Muscle layer of duodenum (tissue), 2 donors: Measurements from ENCODE around the gene PTPRJ.

Source experiments
- H3K27ac ChIP-seq: one replicate; pipeline ENCODE4 v1.7.0; 2013; ENCODE audit warnings: mild to moderate bottlenecking, low read length
- H3K27me3 ChIP-seq: one replicate; pipeline ENCODE4 v1.7.0; 2013; ENCODE audit warnings: low read depth, mild to moderate bottlenecking, control low read depth, low read length
- H3K36me3 ChIP-seq, 2 donors: one replicate each; pipeline ENCODE4 v1.7.0; 2013; ENCODE audit warnings: low read length in 2 of 2, control low read depth in 1 of 2, mild to moderate bottlenecking in 1 of 2; ENCODE audit not compliant: insufficient read depth in 2 of 2, control insufficient read depth in 1 of 2
- H3K4me1 ChIP-seq, 2 donors: one replicate each; pipeline ENCODE4 v1.7.0; 2013; ENCODE audit warnings: low read length in 2 of 2, mild to moderate bottlenecking in 2 of 2, control low read depth in 1 of 2, moderate library complexity in 1 of 2; ENCODE audit not compliant: insufficient read depth in 2 of 2, control insufficient read depth in 1 of 2
- H3K4me3 ChIP-seq, 2 donors: one replicate each; pipeline ENCODE4 v1.7.0; 2013; ENCODE audit warnings: low read length in 2 of 2, low read depth in 1 of 2, mild to moderate bottlenecking in 1 of 2
- H3K9me3 ChIP-seq, 2 donors: one replicate each; pipeline ENCODE4 v1.7.0; 2013; ENCODE audit warnings: low read length in 2 of 2, control low read depth in 1 of 2, mild to moderate bottlenecking in 1 of 2; ENCODE audit not compliant: control insufficient read depth in 1 of 2
- donor health status: healthy.

PTPRJ gene

DNA sequence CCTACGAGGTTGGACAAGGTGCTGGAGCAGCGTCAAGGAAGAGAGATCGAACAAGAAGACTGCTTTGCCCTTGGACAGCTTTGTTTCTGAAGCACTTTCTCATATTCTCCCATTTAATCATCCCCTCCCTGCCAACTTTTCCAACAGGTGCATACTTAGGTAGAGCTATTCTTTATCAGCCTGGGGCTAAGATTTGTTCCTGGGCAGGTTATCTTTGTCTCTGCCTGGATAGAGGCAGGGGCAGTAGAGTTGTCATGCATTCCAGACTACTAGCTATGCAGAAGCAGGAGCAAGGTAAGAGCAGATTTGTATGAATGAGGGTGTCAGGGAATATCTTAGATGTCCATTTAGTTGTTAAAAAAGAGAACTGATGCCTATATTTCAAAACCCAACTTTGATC, 82.3 kb downstream of the PTPRJ start:
- peaks cover 4 to 30% of the 10 kb centered on the region in 2 donors for H3K4me1 ChIP-seq
- no peaks in the 10 kb centered on the region for H3K27me3 ChIP-seq
- no peak overlapping the region for H3K4me3 ChIP-seq
- no peaks in the 10 kb centered on the region for H3K36me3 ChIP-seq
- H3K27ac ChIP-seq, result no peak overlapping the region
- H3K9me3 ChIP-seq, result no peaks in the 10 kb centered on the region

DNA sequence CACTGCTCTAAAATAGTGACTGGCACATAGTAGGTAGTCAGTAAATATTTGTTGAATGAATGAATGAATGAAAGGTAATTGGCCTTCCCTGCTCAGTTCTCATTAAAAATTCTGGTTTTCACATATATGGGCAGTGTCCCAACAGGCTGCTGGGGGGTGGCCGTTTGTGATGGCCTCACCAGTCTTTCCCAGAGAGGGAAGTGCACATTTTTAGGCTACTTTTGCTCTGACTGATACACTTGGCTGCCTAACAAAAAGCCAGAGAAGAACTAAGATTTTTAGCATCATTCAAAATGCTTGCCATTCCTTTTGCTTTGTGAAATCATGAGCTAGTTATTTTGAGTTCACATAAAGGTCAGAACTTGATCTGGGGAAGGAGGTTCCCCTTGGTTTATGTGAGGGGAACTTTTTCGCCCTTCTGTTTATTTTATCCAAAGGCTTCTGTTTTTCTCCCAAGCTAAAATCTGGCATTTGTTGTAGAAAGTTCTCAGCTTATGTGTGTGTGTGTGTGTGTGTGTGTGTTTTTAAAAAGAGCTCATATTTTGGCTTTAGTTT, 83.1 kb downstream of the PTPRJ start:
- Histone ChIP-seq H3K27me3 (no peaks in the 10 kb centered on the region), H3K36me3 (no peaks in the 10 kb centered on the region), H3K4me1 (peaks cover 7 to 34% of the 10 kb centered on the region in 2 donors), H3K4me3 (no peak overlapping the region), H3K27ac (peak overlapping the region; percentile 77), H3K9me3 (no peaks in the 10 kb centered on the region)

DNA sequence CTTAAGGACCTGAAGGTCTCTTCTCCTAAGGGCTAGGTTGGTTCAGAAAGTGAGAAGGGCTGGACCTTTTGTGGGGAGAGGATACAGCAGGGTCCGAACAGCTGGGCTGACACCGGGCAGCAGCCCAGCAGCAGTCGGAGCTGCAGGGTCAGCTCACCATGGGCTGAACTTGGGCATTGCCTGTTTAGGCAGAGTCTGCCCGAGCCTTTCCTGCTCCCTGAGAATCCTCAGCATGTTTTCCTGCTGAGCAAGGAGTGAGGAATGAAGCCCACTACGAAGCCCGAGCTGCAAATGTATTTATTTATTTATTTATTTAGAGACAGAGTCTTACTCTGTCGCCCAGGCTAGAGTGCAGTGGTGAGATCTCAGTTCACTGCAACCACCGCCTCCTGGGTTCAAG, 83.9 kb downstream of the PTPRJ start:
- Histone ChIP-seq H3K36me3 (no peaks in the 10 kb centered on the region), H3K9me3 (no peaks in the 10 kb centered on the region), H3K27me3 (no peaks in the 10 kb centered on the region), H3K4me3 (no peak overlapping the region), H3K27ac (peak overlapping the region; percentile 77), H3K4me1 (peaks cover 7 to 33% of the 10 kb centered on the region in 2 donors)

DNA sequence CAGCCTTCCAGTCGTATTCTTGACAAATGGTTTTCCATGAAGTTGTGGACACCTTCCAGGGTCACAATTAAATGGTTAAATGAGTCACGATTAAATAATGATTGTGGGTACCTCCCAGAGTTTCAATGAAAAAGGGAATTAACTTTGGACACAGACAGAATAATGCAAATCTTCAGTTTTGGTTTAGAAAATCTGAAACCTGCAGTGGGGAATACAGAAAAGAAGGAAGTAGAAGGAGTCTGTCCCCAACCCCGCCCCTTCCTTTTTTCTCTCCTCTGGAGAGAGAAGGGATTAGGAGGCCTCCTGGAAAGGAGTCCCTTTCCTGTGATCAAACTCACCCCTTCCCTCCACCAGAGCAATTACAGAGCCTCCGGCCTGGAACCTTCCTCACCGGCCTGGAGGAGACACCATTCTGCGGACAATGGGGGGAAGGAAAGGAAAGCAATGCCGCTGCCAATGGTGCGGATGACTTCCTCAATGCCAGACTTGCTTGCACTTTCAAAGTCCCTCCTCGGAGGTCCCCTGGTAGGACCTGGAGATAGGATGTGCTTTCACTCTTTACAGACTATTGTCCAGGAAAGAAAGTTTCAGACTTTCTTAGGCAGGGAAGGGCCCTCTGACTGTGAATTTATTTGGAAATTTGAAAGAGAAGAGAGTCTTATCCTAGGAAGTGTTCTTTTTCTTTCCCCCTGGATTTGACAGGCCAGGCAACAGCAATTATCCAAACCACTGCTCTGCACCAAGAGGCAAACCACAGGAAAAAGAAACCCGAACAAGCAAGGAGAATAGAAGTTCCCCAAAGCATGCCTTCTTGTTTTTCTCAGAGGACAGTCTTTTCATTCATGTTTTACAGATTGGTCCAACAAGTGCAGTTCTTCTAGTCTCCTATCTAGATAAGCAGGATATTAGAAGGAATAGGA, 86.8 kb downstream of the PTPRJ start:
- Histone ChIP-seq H3K27ac (no peak overlapping the region), H3K9me3 (no peaks in the 10 kb centered on the region), H3K4me3 (no peak overlapping the region), H3K27me3 (no peaks in the 10 kb centered on the region), H3K36me3 (no peaks in the 10 kb centered on the region), H3K4me1 (peaks cover 7 to 33% of the 10 kb centered on the region in 2 donors)

DNA sequence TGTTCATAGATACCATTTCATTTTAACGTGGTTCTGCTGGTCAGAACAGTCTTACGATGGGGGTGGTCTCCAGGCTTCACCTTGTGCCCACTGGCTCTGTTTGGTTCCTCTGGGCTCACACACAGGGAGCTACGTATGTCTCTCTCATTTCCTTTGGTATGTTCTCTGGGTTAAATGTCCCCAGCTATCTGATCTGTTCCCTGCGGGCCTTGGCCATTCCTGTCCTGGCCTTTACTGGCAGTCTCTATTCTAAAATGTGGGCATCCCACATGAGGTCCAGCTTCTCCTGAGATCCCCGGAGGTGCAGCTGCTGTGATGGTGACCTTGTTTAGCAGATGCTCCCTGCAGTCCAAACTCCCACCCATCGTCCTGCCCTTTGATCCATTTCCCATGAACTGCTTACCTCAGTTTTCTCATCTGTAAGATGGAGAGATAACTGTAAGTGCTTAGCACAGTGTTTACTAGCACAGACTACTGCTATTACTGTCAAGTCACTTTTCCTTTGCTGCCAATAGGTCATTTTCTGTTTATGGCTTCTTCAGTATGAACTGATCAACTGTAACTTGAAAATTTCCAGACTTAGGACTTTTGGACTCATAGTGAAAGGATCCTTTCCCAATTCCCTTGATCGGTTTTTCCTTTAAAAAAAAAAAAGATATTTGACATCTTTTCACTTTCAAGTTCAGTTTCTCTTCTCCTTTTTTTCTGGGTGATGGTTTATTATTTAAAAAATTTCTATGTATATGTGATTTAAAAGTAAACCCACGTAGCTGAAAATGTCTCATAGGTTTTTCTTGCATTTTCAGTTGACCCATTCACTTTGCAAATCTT, 92.9 kb downstream of the PTPRJ start:
- no peaks in the 10 kb centered on the region for H3K4me1 ChIP-seq
- no peaks in the 10 kb centered on the region for H3K9me3 ChIP-seq
- H3K36me3 ChIP-seq, result no peaks in the 10 kb centered on the region
- no peak overlapping the region for H3K4me3 ChIP-seq
- no peaks in the 10 kb centered on the region for H3K27me3 ChIP-seq
- H3K27ac ChIP-seq, result no peak overlapping the region

DNA sequence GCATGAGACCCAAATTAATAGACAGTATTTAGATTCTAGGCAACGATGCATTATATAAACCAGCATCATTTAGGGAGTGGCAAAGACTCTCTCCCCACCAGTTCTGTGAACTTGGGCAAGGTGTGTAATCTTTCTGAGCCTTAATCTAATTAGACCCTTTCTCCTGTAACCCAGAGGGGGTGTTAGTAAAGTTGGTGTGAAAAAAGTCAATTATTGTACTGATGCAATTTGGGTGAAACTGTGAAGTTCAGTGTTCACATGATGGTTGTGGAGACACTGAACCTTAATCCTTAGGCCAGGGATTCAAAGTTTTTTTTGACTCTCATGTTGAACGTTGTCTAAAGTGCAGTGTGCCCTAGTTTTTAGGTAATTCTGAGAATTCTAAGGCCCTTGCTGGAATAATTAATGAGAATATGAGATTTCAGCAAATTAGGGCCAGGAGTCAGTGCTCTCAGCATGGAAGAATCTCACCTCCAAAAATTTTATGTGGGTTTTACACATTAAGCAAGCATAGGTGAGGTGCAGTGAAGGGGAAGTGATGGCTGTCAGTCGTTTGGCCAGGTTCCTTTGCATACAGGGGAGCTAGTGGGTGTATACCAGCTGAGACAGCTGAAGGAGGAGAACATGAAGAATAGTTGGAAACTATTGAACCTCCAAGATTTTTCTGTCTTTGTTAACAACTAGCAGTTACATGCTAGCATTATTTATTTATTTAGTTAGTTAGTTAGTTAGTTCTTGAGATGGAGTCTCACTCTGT, 94.2 kb downstream of the PTPRJ start:
- Histone ChIP-seq H3K27ac (no peak overlapping the region), H3K4me3 (no peak overlapping the region), H3K9me3 (no peaks in the 10 kb centered on the region), H3K36me3 (no peaks in the 10 kb centered on the region), H3K4me1 (no peaks in the 10 kb centered on the region), H3K27me3 (no peaks in the 10 kb centered on the region)

DNA sequence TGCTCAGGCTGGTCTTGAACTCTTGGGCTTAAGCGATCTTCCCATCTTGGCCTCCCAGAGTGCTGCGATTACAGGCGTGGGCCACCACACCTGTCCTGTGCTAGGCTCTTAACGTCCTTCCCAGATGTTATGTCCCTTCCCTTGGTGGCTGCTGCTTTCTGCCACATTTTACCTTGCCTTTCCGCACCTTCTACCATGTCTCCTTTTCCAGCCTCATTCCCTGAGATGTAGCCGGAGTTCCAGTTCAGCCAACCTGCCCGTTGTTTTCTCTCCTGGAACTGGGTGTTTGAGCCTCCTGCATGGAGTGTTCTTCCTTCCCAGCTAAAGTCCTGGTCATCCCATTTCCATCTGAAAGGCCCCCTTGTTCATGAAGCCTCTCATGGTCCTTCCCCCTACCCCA, 95.3 kb downstream of the PTPRJ start:
- Histone ChIP-seq H3K9me3 (no peaks in the 10 kb centered on the region), H3K36me3 (no peaks in the 10 kb centered on the region), H3K27ac (no peak overlapping the region), H3K4me1 (peaks cover 0 to 3% of the 10 kb centered on the region in 2 donors), H3K27me3 (no peaks in the 10 kb centered on the region), H3K4me3 (no peak overlapping the region)

DNA sequence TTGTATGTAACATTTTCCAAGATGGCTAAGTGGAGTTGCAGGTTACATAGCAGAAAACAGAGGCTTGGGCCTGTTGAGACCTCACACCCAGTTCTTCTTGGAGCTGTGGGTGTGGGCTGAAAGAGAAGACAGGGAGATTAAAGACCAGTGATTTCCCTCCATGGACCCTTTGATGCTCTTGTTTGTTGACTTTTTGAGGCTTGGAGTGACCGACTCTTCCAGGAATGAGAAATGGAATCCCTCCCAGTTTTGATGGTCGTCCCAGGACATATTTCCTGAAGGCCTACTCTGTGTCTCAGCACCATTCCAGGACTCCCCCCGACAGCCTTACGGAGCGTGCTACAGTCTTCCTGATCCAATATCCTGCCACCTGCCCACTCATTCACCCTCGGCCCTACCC, 96.9 kb downstream of the PTPRJ start:
- Histone ChIP-seq H3K4me1 (peaks cover 0 to 14% of the 10 kb centered on the region in 2 donors), H3K4me3 (no peak overlapping the region), H3K27ac (no peak overlapping the region), H3K36me3 (no peaks in the 10 kb centered on the region), H3K9me3 (no peaks in the 10 kb centered on the region), H3K27me3 (no peaks in the 10 kb centered on the region)

DNA sequence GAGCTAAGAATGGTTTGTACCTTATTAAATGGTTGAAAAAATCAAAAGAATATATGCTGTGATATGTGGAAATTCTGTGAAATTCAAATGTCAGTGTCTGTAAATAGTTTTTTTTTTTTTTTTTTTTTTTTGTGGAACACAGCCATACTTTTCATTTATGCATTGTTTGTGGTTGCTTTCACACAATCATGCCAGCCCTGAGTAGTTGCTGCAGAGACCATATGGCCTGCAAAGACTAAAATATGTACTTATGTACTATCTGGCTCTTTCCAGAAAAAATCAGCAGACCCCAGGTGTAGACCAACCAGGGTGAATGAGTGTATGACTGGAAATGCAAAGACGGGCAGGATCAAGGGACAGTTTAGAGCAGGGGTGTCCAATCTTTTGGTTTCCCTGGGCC, 98.3 kb downstream of the PTPRJ start:
- peaks cover 0 to 14% of the 10 kb centered on the region in 2 donors for H3K4me1 ChIP-seq
- no peak overlapping the region for H3K4me3 ChIP-seq
- H3K9me3 ChIP-seq, result no peaks in the 10 kb centered on the region
- no peak overlapping the region for H3K27ac ChIP-seq
- no peaks in the 10 kb centered on the region for H3K27me3 ChIP-seq
- H3K36me3 ChIP-seq, result no peaks in the 10 kb centered on the region

DNA sequence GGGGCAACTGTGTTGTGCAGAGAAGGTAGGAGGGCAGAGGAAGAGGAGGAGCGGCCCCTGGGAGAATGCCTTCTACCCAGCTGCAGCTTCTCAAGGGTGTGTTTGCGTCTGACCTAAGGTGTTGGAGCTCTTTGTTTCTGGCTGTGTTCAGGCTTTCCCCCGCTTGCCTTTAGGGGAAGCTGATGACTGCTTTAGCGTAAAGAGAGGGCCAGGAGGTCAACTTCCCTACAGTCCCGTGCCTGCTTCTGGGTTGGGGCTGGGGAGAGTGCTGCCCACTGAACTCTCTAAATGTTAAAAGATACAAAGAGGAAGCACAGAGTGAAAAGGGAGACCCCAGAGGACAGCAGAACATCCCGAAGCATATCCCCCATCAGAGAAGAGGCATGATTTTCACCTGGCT, 99.2 kb downstream of the PTPRJ start:
- Histone ChIP-seq H3K36me3 (no peaks in the 10 kb centered on the region), H3K4me1 (peaks cover 0 to 14% of the 10 kb centered on the region in 2 donors), H3K4me3 (no peak overlapping the region), H3K27me3 (no peaks in the 10 kb centered on the region), H3K27ac (no peak overlapping the region), H3K9me3 (no peaks in the 10 kb centered on the region)
